HEK293 (cell line): ENCODE data around the gene S100A14.

Source experiments
- CTCF ChIA-PET: fragments of 350-600 bp; formaldehyde crosslinking; extraction: SDS; loops from one replicate; lab custom pipeline; 2021; ENCODE audit warnings: antibody characterized with exemption; lab: Yijun Ruan, JAX
- POLR2A ChIA-PET: fragments of 300-600 bp; formaldehyde crosslinking; extraction: SDS; loops from one replicate; lab custom pipeline; 2020; ENCODE audit warnings: antibody characterized with exemption, inconsistent platforms; lab: Yijun Ruan, JAX
- H3K27ac ChIP-seq: fragments of 200-500 bp; sonication (Bioruptor generic); 2 replicates; pipeline ENCODE4 v1.5.1; 2014; ENCODE audit warnings: low read depth, low read length, control low read depth, inconsistent platforms; ENCODE audit errors: extremely low read depth
- H3K36me3 ChIP-seq, 2 experiments: fragments of 200-500 bp in 1 of 2; sonication (Bioruptor generic) in 1 of 2; 1 replicate in 1 of 2; 2 replicates in 1 of 2; pipeline ENCODE4 v1.5.1; 2014 to 2017; ENCODE audit warnings: inconsistent platforms in 2 of 2, low read length in 2 of 2; ENCODE audit not compliant: control insufficient read depth in 2 of 2, insufficient read depth in 1 of 2
- H3K4me1 ChIP-seq: fragments of 200-500 bp; sonication (Bioruptor generic); 2 replicates; pipeline ENCODE4 v1.5.1; 2014; ENCODE audit warnings: mild to moderate bottlenecking, low read length, inconsistent platforms; ENCODE audit not compliant: control insufficient read depth, insufficient read depth
- H3K4me3 ChIP-seq: 2 replicates; pipeline ENCODE4 v1.5.1; 2011; ENCODE audit warnings: low read depth, mild to moderate bottlenecking, control low read depth, low read length, moderate library complexity
- H3K9me3 ChIP-seq: fragments of 200-500 bp; sonication (Bioruptor generic); 2 replicates; pipeline ENCODE4 v1.5.1; 2014; ENCODE audit warnings: low read depth, low read length, inconsistent platforms; ENCODE audit not compliant: control insufficient read depth, insufficient read depth
- FEZF1 ChIP-seq: fragments of 450-650 bp; formaldehyde crosslinking; IDR thresholded peaks from 2 replicates; pipeline ENCODE4 v1.5.1; 2016; ENCODE audit warnings: missing biosample characterization, missing genetic modification characterization
- GLIS1 ChIP-seq: fragments of 450-650 bp; formaldehyde crosslinking; IDR thresholded peaks from 2 replicates; pipeline ENCODE4 v1.5.1; 2016; ENCODE audit warnings: missing biosample characterization, missing genetic modification characterization
- GLIS2 ChIP-seq: fragments of 450-650 bp; formaldehyde crosslinking; IDR thresholded peaks from 2 replicates; pipeline ENCODE4 v1.5.1; 2016; ENCODE audit warnings: missing biosample characterization, missing genetic modification characterization
- PRDM1 ChIP-seq: fragments of 450-650 bp; formaldehyde crosslinking; IDR thresholded peaks from 2 replicates; pipeline ENCODE4; 2016; ENCODE audit warnings: missing biosample characterization, missing genetic modification characterization
- ZFHX2 ChIP-seq: fragments of 450-650 bp; formaldehyde crosslinking; conservative IDR thresholded peaks from 2 replicates; pipeline ENCODE4 v1.5.1; 2016; ENCODE audit warnings: missing biosample characterization, missing genetic modification characterization
- ZIC2 ChIP-seq: fragments of 450-650 bp; formaldehyde crosslinking; IDR thresholded peaks from 2 replicates; pipeline ENCODE4 v1.5.1; 2016; ENCODE audit warnings: missing biosample characterization, missing genetic modification characterization
- ZNF114 ChIP-seq: fragments of 450-650 bp; formaldehyde crosslinking; IDR thresholded peaks from 2 replicates; pipeline ENCODE4 v1.5.0; 2017; ENCODE audit warnings: missing biosample characterization, missing genetic modification characterization
- ZNF214 ChIP-seq: fragments of 450-650 bp; formaldehyde crosslinking; IDR thresholded peaks from 2 replicates; pipeline ENCODE4 v1.5.1; 2017; ENCODE audit warnings: missing biosample characterization, mild to moderate bottlenecking, missing genetic modification characterization, borderline replicate concordance
- ZNF341 ChIP-seq: fragments of 450-650 bp; formaldehyde crosslinking; IDR thresholded peaks from 2 replicates; pipeline ENCODE4; 2016; ENCODE audit warnings: low read depth, missing biosample characterization, missing genetic modification characterization
- ZNF449 ChIP-seq: fragments of 450-650 bp; formaldehyde crosslinking; IDR thresholded peaks from 2 replicates; pipeline ENCODE4 v1.5.1; 2017; ENCODE audit warnings: missing biosample characterization, mild to moderate bottlenecking, missing genetic modification characterization, moderate library complexity
- ZNF518A ChIP-seq: fragments of 450-650 bp; formaldehyde crosslinking; conservative IDR thresholded peaks from 2 replicates; pipeline ENCODE4 v1.5.1; 2016; ENCODE audit warnings: low read depth, missing biosample characterization, missing genetic modification characterization
- ZNF664 ChIP-seq: fragments of 450-650 bp; formaldehyde crosslinking; IDR thresholded peaks from 2 replicates; pipeline ENCODE4 v1.5.1; 2016; ENCODE audit warnings: missing biosample characterization, missing genetic modification characterization

Gene S100A14

DNA sequence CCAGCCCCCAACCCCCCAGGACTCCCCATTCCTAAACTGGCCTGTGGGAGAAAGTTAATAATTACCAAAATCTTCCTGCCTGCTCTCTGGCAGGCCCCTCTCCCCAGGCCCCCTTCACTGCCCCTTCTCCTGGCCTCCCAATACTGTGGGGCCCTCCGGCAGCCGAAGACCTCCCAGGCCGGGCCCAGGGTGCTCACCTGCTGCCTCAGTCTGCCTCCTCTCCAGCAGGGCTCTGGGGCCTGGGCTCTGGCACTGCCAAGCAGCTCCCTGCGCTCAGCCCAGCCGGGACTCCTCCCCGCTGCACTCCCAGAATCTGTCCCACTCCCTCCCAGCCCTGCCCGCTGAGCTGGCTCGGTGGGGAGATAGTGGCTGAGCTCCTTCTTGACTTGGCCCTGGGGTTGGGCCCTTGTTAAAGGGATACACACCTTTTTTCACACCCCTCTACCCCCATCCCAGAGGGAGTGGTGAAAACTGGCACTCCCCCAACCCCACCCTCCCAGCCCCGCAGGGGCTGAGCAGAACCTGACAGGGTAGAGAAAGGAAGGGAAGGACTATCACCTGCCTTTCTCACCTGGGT lies 3.3 kb downstream of the S100A14 start, which contains the start of gene S100A16 (continued):
- no peak for TF ChIP-seq ZNF518A
- 0 out of 2 replicates have a peak, but pooled peaks have one; percentile 21 for TF ChIP-seq ZNF449 (tag by site-specific recombination)

DNA sequence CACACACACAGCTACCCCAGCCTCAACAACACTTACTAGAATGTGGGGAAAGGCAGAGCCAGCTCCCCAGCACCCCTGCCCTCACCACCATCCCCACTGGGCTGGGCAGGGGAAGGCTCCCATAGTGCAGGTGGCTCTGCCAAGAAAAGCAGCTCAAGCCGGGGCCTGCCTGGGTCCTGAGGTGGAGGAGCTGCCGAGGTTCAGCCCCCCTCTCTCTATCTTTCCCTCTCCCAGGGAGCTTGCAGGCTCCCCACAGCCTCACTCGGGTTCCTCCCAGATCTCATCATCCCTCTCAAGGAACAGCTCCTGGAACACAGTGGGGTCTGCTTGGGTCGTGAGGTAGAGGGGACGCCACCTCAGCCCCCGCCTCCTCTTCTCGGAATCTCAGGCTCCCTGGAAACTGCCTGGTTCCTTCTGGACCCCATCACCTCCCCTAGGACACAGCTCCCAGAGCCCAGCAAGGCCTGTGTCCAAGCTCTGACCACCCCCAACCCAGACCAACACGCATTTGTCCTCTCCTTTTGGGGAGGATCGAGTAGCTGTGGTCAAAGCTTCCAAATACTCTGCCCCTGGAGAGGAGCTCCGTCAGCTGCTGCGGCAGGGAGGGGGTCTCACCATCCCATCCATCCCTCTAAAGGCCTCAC lies 3.9 kb downstream of the S100A14 start:
- Histone ChIP-seq H3K9me3 (no peaks in the 10 kb centered on the region), H3K27ac (no peak overlapping the region), H3K4me1 (no peaks in the 10 kb centered on the region), H3K4me3 (no peak overlapping the region), H3K36me3 (no peaks in the 10 kb centered on the region)
- ChIA-PET CTCF (interaction anchor here (0.6 to 4.8 kb wide), 4 partner anchors 15 to 506 kb away, joined by 3 to 28 read pairs (median 4); partner anchors contain the start of genes S100A1 and S100A13), POLR2A (interaction anchor here (1.1 to 1.9 kb wide), 2 partner anchors 15 to 22 kb away, joined by 6 to 24 read pairs; partner anchors contain the start of genes CHTOP, S100A1 and S100A13)
- TF ChIP-seq ZIC2 (tag by site-specific recombination), result peak; percentile 78
- no peak for TF ChIP-seq ZNF341 (tag by site-specific recombination)
- peak; percentile 56 for TF ChIP-seq GLIS1 (tag by site-specific recombination)
- TF ChIP-seq GLIS2 (tag by site-specific recombination), result 0 out of 2 replicates have a peak, but pooled peaks have one; percentile 9
- no peak for TF ChIP-seq ZFHX2 (tag by site-specific recombination)

DNA sequence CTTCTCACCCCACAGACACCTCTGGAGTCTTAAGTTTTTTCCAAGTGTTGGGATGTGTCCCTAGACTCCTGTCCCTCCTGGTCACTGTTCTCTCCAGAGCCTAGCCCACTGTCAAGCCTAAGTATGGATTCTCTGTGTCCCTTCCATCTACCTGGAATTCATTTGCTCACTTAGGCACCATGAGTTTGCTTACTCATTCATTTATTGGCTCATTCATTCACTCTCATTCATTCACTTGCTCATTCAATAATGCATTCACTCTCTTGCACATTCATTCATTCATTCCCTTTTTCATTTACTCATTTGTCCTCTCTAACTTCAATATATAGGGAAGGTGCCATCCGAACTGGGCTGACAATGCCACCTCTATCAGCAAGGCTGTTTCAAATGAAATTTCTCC lies 4.8 kb downstream of the S100A14 start:
- POLR2A ChIA-PET, result interaction anchor here (0.7 to 1.1 kb wide), 2 partner anchors 19 to 22 kb away, joined by 3 read pairs; no protein-coding TSS in a partner anchor
- H3K27ac ChIP-seq, result no peak overlapping the region
- no peaks in the 10 kb centered on the region for H3K9me3 ChIP-seq
- no peaks in the 10 kb centered on the region for H3K36me3 ChIP-seq
- H3K4me1 ChIP-seq, result no peaks in the 10 kb centered on the region
- TF ChIP-seq ZNF214 (tag by site-specific recombination) (no peak), FEZF1 (tag by site-specific recombination) (no peak), ZNF664 (no peak), ZNF114 (tag by site-specific recombination) (no peak), PRDM1 (tag by site-specific recombination) (peak; percentile 75)
- CTCF ChIA-PET, result interaction anchor here (0.5 to 1.2 kb wide), 3 partner anchors 16 to 48 kb away, joined by 3 to 5 read pairs (median 3); partner anchors contain the start of gene S100A13
- H3K4me3 ChIP-seq, result no peak overlapping the region
